ENCODE results near the gene C12orf43. TPM values are rescaled to one million over a fixed set of nuclear protein-coding genes. Genes with fewer than 3 reads are reported as not detected.

C12orf43 gene
- total and polyA plus RNA-seq, 2 of the 4 experiments (the other 2 are of a cell fraction), result 12.5 to 13.5 TPM

- BruUV-seq (replicated peaks), result no TSS peak
- no peak overlapping the region for H4K8ac ChIP-seq (ENCODE audit: low read depth in 2 of 2, low read length in 2 of 2)
- ATAC-seq (ENCODE audit: low read depth) (no peak), DNase-seq (no peak)
- TF ChIP-seq SMC3 (IDR thresholded peaks at IDR 0.05; ENCODE audit: low read depth, low read length), result no peak
- TF ChIP-seq MAFK (IDR thresholded peaks at IDR 0.05; ENCODE audit: low read depth, low read length), result no peak
- no peak for TF ChIP-seq CTCF (conservative IDR thresholded peaks at IDR 0.05; ENCODE audit: low read depth, low read length)
- TF ChIP-seq CEBPB (IDR thresholded peaks at IDR 0.05; ENCODE audit: low read depth, low read length), result no peak
- TF ChIP-seq CHD1 (IDR thresholded peaks at IDR 0.05; ENCODE audit: low read depth, low read length), result no peak
- no peak for TF ChIP-seq RCOR1 (IDR thresholded peaks at IDR 0.05; ENCODE audit: insufficient replicate concordance, low read length)
- no peak overlapping the region for H3K23ac ChIP-seq (ENCODE audit: low read depth, low read length)
- no peak overlapping the region for H2BK20ac ChIP-seq (ENCODE audit: low read depth, low read length)
- H3K4me2 ChIP-seq (ENCODE audit: low read depth, low read length), result no peak overlapping the region
- dilution Hi-C loops (cut with HindIII; ENCODE audit: low sequenced_read_pairs, unreplicated experiment) (no loop called here), intact Hi-C loops (cut with micrococcal nuclease) (no loop called here), in situ Hi-C loops (cut with MboI; ENCODE audit: low sequenced_read_pairs) (no loop called here)
- H2AK9ac ChIP-seq (replicated peaks; ENCODE audit: low read depth, low read length, poor library complexity), result no peak overlapping the region
- no peaks in the 10 kb centered on the region for H4K20me1 ChIP-seq (ENCODE audit: insufficient read depth, low read length)
- H3K14ac ChIP-seq (replicated peaks; ENCODE audit: low read depth, low read length), result no peak overlapping the region
- no peaks in the 10 kb centered on the region for H3K4me1 ChIP-seq (ENCODE audit: control insufficient read depth, insufficient read depth, low read length)
- no peaks in the 10 kb centered on the region for H3K9me1 ChIP-seq (ENCODE audit: insufficient read depth, low read length)
- H2AK5ac ChIP-seq (ENCODE audit: low read depth, low read length), result no peak overlapping the region
- H3K27ac ChIP-seq (ENCODE audit: insufficient read depth, low read length), result no peak overlapping the region
- H3K79me1 ChIP-seq (ENCODE audit: low read depth in 1 of 2, low read length in 2 of 2), result no peaks in the 10 kb centered on the region
- H3K27me3 ChIP-seq (ENCODE audit: control insufficient read depth, insufficient read depth, low read length), result peaks cover 15% of the 10 kb centered on the region; the same call in 1 of the 2 replicates
- H4K5ac ChIP-seq (ENCODE audit: low read depth, low read length), result no peak overlapping the region
- no peaks in the 10 kb centered on the region for H3K9me3 ChIP-seq (ENCODE audit: control insufficient read depth, insufficient read depth, low read length)
- no peak overlapping the region for H3K9ac ChIP-seq (ENCODE audit: low read depth, low read length)
- no peak overlapping the region for H3K56ac ChIP-seq (ENCODE audit: extremely low read depth, insufficient read depth, low read length)
- no peak overlapping the region for H3K4ac ChIP-seq (ENCODE audit: low read depth, low read length)
- POLR2A ChIA-PET (ENCODE audit: unreplicated experiment), result interaction anchor here (0.5 kb wide), 1 partner anchor 615 kb away, joined by 16 read pairs; no protein-coding TSS in a partner anchor
- no peak overlapping the region for H4K91ac ChIP-seq (ENCODE audit: insufficient read depth, low read depth, low read length)
- no peak overlapping the region for H3K4me3 ChIP-seq (ENCODE audit: insufficient read depth, low read depth, low read length)
- 100% methylated on average over 1 of the region's 8 CpGs; no CpG with 5 or more reads in 1 of the 2 experiments for WGBS, 2 experiments (ENCODE audit: extremely low coverage in 2 of 2, insufficient read length in 1 of 2)
- CTCF ChIA-PET, result no interaction called here
- no peak overlapping the region for H2BK5ac ChIP-seq (ENCODE audit: low read depth, low read length, poor library complexity, severe bottlenecking)
- no peak overlapping the region for H3K18ac ChIP-seq (ENCODE audit: low read depth, low read length)
- H2BK120ac ChIP-seq (ENCODE audit: low read depth, low read length), result no peak overlapping the region
- no peak overlapping the region for H2AFZ ChIP-seq (replicated peaks; ENCODE audit: low read length, poor library complexity)
- no peak overlapping the region for H2BK15ac ChIP-seq (ENCODE audit: low read depth, low read length)
- H3K36me3 ChIP-seq (ENCODE audit: control insufficient read depth, insufficient read depth, low read length), result no peaks in the 10 kb centered on the region
Observed at GRCh38 chr12:120964298-120964697, 52.0 kb downstream of the C12orf43 start.
